SW 1271 (cell line): ENCODE results near the gene FKBP1A.
"Not testable (repeated sequence)": the region's sequence is repeated elsewhere in the genome, so short reads cannot be mapped to it uniquely, and the experiment has no call there.

Experiments used
- DNase-seq, 2 experiments: peaks; one replicate each; lab custom pipeline; 2025; lab: John Stamatoyannopoulos, UW

Gene FKBP1A

DNA sequence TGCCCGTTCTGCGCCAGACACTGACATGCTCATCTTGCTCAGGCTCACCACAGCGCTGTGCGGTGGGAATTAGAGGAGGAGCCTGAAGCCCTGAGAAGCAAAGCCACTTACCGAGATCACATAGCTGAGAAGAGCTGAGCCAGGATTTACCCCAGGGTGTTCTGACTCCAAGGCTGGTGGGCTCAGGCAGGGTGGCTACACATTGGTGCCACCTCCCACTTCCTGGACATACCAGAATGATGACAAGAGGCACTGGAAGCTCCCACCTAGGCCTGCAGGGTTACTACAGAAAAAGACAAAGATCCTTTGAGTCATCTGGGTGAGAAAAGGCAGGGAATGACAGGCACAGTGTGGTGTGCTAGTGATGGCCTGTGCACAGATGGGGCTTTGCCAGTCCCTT, 24.4 kb upstream of the FKBP1A start:
- DNase-seq = peak; percentile 96 to 97

DNA sequence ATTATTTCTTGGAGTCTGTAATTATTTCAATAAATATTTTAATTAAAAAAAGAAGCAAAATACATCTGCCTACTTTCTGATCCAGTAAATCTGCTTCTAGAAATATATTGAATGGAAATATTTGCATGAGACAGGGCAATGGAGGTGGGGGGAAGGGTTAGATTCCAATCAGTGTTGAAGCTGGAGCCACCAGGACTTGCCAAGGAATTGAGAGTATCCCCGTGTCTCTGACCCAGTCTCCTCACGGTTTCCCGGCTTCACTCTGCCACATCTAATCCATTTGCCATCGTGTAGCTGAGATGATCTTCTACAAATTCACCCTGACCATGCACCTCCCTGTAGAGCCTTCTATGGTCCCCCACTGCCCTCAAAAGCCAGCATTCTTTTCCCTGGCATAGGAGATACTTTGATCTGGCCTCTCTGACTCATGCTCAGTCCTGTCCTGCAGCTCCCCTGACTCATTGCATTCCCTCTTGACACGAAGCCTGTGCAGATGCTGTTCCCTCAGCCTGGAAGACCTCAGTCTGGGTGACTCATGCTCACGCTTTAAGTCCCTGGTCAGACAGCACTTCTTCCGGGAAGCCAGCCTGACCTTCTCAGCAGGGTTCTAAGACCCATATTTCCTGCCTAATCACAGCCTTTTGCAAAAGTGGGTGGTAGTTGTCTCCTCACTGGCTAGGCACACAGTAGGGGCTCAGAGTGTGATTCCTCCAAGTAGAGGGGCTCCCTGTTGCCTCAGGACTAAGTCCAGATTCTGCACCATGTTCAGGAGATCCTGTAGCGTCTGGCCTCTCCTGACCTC, 23.0 kb upstream of the FKBP1A start:
- peak; percentile 99 to 100 for DNase-seq

DNA sequence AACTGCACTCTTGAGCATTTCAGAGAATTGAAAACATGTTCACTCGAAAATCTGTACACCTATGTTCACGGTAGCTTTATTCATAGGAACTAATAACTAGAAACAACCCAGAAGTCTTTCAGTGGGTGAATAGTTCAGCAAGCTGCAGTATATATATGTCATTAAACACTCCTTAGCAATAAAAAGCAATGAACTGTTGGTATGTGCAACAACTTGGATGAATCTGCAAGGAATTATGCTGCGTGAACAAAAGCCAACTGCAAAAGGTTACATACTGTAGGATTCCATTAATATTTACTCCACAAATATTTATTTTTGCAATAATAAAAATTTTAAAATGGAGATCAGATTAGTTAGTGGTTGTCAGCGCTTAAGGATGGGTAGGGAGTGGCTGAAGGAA, 22.1 kb upstream of the FKBP1A start:
- no peak for DNase-seq

DNA sequence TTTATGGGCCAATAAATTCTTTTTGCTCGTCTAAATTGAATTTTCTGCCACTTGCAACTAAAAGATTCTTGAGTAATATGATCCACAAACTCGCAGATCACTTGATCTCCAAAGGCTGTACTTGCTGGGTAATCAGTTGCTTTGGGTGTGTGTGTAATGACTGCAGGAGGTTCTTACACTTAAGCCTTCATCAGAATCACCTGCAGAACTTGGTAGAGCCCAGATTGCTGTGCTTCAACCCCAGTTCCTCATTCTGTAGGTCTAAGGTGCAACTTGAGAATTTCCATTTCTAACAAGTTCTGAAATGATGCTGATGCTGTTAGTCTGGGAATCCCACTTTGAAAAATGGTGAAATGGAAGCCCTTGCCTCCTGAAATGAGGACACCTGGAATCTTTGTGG, 12.9 kb upstream of the FKBP1A start:
- no peak for DNase-seq

DNA sequence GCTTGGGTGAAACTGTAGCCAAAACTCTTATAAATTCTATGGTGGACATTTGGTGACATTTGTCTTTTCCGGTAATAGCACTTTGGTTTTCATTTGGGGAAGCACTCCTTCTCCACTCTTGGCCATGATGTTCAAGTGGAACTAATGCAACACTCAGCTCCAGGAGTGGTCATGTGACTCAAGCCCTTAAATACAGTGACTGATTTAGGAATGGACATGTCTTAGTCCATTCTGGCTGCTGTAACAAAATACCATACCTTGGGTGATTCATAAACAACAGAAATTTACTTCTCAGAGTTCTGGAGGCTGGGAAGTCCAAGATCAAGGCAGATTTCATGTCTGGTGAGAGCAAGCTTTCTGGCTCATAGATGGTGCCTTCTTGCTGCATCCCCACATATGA, 10.8 kb upstream of the FKBP1A start:
- no peak for DNase-seq

DNA sequence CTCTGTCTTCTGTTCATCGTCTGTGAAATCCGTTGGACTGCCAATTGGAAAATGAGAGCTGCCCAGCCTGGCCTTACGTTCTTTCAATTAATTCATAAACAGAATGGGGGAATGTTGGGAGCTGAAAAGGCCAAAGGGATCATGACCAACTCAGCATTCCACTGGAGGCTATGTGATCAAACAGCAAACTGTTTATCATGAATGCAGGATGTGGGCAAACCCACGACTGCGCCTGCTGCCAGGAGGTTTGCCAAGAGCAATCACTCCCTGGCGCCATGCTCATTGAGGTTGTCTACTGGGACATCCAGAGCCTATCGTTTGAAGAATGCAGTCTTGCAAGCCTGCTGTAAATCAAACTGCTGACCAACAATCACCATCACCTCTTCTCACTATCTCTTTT, 9.3 kb upstream of the FKBP1A start:
- no peak for DNase-seq

DNA sequence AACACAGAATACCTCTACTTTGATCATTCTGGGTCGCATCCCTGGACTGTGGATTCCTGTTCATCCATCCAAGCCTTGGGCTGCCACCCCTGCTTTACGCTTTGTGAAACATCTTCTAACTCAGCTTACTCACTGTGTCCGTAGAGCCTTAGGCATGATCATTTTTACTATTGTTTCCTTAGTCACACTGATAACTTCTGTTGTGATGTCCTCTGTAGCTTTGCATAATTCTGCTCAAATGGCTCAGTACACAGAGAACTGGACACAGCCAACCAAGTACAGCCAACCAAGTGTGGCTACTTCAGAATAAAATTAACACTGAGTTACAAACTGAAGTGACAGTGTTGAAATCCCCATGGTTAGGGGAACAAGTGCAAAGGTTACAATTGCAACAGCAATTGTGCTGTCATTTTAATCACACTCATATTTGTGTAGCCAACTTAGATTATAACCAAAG, 8.6 kb upstream of the FKBP1A start:
- no peak for DNase-seq

DNA sequence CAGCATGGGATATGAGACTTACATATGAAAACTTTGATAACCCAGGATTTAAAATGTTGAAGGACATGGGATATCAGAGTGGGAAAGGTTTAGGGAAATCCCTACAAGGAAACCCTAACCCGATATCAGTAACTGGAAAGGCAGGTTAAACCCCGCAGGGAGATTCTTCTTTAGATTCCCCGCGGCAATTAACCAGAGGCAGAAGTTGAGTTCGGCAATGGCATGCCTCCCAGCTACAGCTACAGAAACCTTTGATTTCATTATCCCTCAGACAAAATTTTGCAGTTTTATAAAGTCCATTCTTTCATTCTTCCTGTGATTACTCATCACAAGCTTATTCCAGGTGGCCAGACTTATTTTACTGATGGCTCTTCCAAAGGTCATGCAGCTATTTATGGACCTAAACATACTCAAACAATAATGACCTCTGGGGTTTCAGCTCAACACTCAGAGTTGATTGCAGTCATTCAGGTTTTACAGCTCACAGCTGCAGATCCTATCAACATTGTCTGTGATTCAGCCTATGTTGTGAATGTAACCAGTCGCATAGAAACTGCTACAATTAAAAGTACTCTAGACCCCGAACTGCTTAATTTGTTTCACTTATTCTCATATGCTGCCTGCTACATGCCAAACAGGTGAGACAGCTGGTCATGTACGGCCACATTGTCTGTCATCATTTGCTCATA, 7.0 kb upstream of the FKBP1A start:
- not testable (repeated sequence) for DNase-seq

DNA sequence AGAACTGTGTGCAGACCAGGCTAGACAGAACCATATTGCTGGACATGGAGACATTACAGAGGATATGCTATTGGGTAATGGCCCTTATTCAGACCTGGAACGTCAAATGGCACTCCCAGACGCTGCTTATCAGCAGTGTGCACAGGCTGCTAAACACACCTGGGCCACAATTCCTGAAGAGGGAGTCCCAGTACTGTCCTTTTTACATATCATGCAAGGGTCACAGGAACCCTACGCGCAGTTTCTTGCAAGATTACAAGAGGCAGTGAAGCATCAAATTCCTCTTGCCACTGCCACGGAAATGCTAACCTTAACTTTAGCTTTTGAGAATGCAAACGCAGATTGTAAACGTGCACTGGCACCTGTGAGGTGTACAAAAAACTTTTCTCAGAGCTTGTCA, 5.3 kb upstream of the FKBP1A start:
- DNase-seq = not testable (repeated sequence)

DNA sequence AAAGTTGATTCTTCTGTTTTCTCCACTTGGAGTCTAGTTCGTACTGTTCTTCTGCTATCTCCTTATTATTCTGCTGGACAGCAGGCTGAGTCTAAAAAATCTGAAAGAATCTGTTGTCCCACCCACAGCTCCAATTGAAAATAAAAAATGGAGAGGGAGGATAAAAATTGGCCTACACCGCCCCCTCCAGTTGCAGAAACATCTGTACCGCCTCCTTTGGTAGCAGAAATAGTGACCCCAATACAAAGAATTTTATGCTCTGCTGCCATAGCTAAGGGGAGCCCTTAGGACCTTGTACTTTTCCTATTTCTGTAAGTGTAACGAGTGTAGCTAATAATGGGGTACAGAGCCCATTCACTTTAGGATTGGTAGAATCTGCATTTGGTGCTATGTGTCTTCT, 4.9 kb upstream of the FKBP1A start:
- no peak for DNase-seq

DNA sequence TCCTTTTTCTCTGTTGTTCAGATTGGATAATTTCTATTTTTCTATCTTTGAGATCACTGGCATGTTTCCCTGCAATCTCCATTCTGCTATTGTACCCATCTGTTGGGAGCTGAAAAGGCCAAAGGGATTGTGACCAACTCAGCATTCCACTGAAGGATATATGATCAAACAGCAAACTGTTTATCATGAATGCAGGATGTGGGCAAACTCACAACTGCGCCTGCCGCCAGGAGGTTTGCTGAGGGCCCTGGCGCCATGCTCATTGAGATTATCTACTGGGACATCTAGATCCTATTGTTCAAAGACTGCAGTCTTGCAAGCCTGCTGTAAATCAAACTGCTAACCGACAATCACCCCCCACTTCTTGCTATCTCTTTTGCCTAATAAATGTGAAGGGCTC, 3.8 kb upstream of the FKBP1A start:
- no peak for DNase-seq

DNA sequence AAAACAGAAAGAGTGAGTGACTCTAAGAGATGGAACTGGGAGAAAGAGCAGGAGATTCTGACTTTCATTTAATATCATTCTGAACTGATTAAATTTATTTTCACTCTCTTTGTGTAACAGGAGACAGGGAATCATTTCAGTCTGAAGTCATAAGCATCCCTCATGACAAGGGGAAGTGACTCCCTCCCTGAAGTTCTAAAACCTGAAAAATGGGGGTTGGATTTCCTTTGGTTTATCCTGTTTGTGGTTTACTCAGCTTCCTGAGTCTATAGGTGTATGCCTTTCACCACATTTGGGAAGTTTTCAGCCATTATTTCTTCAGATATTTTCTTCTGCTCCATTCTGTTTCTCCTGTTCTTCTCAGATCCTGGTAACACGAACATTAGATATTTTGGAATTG, 3.4 kb upstream of the FKBP1A start:
- no peak for DNase-seq

DNA sequence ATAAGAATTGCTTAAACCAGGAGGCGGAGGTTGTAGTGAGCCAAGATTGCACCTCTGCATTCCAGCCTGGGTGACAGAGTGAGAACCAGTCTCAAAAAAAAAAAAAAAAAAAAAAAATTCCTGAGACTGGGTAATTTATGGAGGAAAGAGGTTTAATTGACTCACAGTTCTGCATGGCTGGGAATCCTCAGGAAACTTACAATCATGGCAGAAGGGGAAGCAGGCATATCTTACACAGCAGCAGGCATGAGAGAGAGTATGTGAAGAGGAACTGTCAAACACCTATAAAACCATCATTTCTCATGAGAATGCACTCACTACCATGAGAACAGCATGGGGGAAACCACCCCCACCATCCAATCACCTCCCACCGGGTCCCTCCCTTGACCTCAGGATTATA, 1.8 kb upstream of the FKBP1A start:
- no peak for DNase-seq

DNA sequence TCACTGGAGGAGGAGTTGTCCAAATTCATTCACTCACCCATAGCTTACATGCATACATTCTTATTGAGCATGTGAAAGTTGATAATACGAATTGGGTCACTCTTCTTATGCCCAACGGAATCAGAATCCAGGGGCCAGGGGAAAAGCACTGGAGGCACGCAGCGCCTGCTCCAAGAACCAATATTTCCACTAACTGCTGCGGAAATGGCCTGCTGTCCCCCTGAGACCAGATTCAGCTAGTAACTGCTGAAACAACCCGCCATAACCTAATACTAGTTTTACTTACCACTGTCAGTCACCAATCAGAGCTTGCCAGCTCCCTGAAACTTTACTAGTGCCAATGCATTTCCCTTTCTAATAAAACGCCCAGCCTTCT, 641 bp upstream of the FKBP1A start:
- DNase-seq = no peak

DNA sequence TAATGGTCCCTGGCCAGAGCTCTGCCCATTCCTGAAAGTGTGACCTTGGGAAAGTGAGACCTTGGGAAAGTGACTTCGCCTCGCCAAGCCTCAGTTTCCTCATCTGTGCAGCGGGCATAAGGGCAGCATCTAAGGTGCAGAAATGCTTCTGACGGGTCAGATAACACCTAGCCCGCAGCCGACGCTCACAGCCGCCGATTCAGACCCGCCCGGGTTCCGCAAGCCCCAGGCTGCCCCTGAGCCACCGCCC, 486 bp downstream of the FKBP1A start:
- no peak for DNase-seq

DNA sequence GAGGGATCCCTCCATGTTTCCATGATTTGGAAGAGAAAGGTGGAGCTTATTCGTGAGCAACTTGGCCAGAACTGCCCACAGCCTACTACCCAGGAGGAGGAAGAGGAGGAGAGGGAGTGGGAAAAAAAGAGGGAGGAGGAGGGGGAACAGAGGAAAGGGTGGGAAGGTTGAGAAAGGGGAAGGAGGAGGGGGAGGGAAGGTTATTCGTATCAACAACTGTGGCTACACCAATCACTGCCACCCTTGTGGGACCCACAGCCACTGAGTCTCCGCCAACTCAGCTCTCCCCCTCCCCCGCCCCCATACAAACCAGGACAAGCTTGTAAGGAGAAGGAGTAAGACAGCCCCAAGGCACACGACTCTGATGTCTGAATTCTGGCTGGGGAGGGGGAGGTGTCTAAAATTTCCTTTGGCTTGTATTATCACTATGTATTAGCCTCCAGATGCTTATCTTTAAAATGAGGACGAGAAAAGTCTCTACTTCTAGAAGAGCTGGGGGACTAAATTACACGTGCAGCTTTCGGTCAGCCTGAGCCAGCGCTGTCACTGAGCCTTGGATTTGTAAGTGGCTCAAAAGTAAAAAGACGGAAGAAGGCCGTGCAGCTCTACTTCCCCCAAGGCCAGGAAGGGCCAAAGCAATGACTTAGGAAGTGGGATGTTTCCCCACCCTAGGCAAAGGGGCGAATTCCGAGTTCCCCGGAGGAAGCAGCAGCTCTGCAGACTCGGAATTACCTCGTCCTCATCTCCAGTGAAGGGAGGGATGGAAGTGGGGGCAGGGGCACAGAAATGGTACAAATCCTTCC, 1.0 kb downstream of the FKBP1A start:
- peak; percentile 26 to 46 for DNase-seq

DNA sequence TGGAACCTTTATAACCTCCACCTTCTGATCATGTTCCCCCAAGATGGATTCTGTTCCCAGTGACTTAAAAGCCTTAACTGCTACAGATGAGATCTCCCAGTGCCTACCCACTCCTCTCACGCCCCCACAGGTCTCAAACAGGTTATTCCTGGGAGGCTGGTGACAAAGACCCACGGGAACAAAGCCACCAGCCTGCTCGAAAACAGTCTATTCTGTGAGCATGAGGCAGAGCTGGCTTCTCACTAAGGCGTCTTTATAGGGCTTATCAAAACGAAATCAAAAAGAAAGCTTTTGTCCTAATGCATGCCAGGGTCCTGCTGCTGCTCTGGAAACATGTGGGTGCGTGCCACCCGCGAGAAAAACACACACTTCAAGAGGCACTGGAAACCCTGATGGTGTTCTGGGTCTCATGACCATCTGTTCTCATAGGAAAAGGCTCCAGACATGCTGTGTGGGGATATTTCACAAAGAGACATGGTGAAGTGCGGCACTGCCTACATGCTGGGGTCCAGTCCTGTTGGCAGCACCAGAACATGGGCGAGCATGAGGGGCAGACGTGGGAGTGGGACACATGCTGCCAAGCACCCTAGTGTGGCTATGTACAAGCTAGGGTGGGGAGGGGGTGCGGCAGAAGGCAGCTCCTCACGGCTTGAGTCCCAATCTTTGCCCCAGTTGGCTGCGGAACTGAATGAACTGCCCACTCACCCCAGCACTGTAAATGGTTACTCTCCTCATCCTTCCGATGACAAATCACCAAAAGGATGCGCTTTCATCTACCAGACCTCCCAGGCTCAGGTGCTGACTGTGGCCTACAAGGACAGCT, 2.1 kb downstream of the FKBP1A start:
- no peak for DNase-seq

DNA sequence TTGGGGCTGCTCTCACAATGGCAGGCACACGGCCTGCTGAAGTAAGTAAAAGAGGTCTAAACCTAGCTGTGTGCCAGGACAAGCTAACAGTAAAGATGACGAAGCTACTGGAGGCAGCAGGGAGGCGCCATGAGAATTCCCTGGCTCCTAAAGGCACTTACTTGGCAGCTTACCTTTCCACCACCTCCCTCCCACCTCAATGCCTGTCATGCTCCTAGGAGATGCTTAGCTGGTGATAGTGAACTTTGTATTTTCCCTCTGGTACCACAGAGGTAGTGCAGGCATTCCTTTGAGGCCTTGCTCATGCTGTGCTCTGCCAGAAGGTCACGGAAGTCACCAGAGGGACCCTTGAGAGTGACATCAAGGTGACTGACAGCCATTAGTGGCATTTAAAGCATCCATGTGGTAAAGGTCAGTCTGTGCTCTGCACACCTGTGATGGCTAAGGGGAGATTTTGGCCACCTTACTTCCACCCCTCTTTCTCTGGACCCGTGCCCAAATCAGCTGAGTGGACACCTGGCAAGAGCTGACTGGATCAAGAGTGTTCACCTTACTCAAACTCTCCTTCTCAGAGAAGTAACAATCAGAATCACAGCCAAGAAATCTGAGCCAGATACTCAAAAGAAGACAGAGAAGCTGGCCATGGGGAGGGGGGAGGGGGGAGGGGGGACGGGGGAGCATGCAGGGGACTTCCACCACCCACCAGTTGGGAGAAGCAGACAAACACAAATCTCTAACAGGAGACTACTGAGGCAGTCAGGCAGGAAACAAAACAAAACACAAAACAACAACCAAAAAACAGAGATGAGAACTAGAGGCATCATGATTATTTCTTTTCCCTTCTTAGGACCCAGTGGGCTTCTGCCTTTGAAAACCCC, 2.9 kb downstream of the FKBP1A start:
- no peak for DNase-seq

DNA sequence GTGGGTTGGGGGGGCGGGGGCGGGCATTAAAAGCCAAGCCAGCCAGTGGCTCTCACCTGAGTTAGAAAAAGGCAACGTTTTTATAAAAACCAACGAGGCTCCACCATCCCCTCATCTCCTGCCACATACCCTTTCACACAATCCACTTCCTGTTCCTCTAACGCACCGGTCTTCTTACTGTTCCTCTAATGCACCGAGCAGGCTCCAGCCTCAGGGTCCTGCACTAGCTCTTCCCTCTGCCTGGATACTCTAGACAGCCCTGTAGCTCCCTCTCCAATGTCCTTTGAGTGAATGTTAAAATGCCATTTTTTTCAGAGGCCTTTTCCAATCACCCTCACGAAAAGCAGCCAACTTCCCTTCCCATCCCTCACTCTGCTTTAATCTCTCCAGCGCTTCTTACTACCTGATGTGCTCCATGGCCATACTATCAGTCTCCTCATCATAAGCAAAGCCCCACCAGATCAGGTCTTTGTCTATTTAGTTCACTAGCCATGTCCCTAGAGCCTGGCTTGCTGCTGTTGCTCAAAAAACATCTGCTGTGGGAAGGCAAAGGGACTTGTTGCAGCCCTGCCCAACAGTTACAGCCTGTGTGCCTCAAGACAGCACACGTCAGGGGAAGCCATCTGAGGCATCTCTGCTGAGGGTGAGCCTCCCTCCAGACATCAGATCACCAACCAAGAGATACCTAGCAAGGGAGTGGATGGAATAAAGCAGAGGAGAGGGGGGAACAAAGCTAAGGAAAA, 3.9 kb downstream of the FKBP1A start:
- no peak for DNase-seq

DNA sequence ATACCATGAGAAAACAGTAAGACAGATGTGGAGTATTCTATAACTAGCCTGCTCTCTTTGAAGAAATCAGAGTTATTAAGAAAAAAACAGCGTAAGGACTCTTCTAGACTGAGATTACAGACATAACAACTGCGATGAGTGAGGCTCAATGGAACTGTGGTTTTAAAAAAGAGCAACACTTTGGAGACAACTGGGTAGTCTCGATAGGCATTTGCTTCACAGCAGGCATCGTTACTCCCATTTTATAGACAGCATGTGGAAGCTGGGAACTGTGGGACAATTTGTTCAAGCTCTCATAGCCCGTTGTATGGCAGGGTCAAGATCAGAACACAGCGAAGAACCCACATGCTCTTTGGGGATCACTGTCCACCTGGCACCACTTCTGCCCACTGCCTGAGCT, 4.6 kb downstream of the FKBP1A start:
- DNase-seq = no peak

DNA sequence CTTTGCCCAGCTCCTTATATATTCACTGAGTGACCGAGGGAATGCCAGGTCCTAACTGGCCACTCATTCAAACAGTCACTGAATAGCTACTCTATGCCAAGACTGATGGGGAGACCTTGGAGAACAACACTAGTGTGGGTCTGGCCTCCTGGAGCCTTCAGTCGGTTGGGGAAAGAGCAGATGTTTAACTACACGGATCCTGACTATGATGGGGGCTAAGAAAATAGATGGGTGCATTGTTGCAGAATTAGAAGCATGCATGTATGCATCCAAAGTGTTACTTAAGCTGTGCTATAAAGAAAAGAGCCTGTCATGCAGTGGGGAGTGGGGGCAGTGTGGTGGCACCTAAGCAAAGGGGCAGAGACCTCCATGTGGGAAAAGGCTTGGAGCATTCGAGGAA, 6.5 kb downstream of the FKBP1A start:
- no peak for DNase-seq
